GM13977 (cell line): ENCODE data around the gene PCDHGA9.

Experiments
- DNase-seq: peaks from one replicate; pipeline ENCODE4 v3.0.0; 2012; ENCODE audit warnings: low spot score
- CTCF ChIP-seq: IDR thresholded peaks from 2 replicates; pipeline ENCODE4 v1.5.1; 2012; ENCODE audit warnings: mild to moderate bottlenecking, control low read depth; ENCODE audit not compliant: insufficient read depth; ENCODE audit errors: extremely low read depth, missing control alignments
- in situ Hi-C: fragments of 300-500 bp; cut with MboI; formaldehyde crosslinking; loops from one replicate; pipeline ENCODE4 v1.12.0; 2022; ENCODE audit warnings: low sequenced_read_pairs, low pct_unique_long_range_greater_than_20kb, mixed read lengths, inconsistent platforms; ENCODE audit not compliant: unreplicated experiment

The PCDHGA9 gene

GRCh38 chr5:141417494-141418172 is 15.1 kb downstream of the PCDHGA9 start, which contains the start of gene PCDHGB7:
Gene PCDHGB7, plus strand, starts transcription at chr5:141417677. Its CDS starts 183 bp downstream, at chr5:141417860.
- in situ Hi-C loops, result loop anchor here (5.0 kb wide), 1 partner anchor 145 kb away; no protein-coding TSS in a partner anchor
- TF ChIP-seq CTCF, result peak; percentile 92
- DNase-seq, result peak; percentile 83

DNA sequence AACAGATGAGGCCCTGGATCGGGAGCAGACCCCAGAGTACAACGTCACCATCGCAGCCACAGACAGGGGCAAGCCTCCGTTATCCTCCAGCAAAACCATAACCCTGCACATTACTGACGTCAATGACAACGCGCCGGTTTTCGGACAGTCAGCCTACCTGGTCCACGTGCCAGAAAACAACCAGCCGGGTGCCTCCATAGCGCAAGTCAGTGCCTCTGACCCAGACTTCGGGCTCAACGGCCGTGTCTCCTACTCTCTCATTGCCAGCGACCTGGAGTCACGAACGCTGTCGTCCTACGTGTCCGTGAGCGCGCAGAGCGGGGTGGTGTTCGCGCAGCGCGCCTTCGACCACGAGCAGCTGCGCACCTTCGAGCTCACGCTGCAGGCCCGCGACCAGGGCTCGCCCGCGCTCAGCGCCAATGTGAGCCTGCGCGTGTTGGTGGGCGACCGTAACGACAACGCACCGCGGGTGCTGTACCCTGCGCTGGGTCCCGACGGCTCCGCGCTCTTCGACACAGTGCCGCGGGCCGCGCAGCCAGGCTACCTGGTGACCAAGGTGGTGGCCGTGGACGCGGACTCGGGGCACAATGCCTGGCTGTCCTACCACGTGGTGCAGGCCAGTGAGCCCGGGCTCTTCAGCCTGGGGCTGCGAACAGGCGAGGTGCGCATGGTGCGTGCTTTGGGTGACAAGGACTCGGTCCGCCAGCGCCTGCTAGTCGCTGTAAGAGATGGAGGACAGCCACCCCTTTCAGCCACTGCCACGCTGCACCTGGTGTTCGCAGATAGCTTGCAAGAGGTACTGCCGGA is 16.7 kb downstream of the PCDHGA9 start:
- in situ Hi-C loops, result loop anchor here (5.0 kb wide), 1 partner anchor 143 kb away; no protein-coding TSS in a partner anchor
- TF ChIP-seq CTCF, result no peak
- no peak for DNase-seq

- in situ Hi-C loops, result no loop called here
- DNase-seq, result peak; percentile 71
- peak; percentile 73 for TF ChIP-seq CTCF
These were observed 18.4 kb downstream of the PCDHGA9 start, which contains the start of gene PCDHGA11 for GRCh38 chr5:141420855-141421488. Gene PCDHGA11, plus strand, starts transcription at chr5:141421051. Its CDS starts 177 bp downstream, at chr5:141421228.

- no peak for TF ChIP-seq CTCF
- in situ Hi-C loops, result no loop called here
- DNase-seq, result no peak
These were observed 18.9 kb downstream of the PCDHGA9 start for GRCh38 chr5:141421489-141421855.

GRCh38 chr5:141422742-141423291 is 20.2 kb downstream of the PCDHGA9 start:
- TF ChIP-seq CTCF, result no peak
- no peak for DNase-seq
- in situ Hi-C loops, result no loop called here

DNA sequence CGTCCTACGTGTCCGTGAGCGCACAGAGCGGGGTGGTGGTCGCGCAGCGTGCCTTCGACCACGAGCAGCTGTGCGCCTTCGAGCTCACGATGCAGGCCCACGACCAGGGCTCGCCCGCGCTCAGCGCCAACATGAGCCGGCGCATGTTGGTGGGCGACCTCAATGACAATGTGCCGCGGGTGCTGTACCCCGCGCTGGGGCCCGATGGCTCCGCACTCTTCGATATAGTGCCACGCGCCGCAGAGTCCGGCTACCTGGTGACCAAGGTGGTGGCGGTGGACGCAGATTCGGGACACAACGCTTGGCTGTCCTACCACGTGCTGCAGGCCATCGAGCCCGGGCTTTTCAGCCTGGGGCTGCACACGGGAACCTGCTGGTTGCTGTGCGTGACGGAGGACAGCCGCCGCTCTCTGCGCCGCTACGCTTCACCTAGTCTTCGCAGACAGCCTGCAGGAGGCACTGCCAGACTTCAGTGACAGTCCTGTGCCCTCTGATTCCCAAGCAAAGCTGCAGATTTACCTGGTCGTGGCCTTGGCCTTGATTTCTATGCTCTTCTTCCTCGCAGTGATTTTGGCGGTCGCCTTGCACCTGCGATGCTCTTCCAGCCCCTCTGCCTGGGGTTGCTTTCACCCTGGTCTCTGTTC is 25.3 kb downstream of the PCDHGA9 start:
- no peak for TF ChIP-seq CTCF
- DNase-seq, result no peak
- in situ Hi-C loops, result no loop called here
